Mucosa of gallbladder (tissue), 1 donor: ENCODE data around the gene LENEP. TPM values are rescaled to one million over a fixed set of nuclear protein-coding genes. Genes with fewer than 3 reads are reported as not detected.

Source experiments
- DNase-seq: peaks from one replicate; pipeline ENCODE4 v3.0.0-alpha.2; 2020; ENCODE audit warnings: low spot score
- total RNA-seq: library from RNA; stranded (reverse); gene quantifications from one replicate; pipeline ENCODE4 v1.2.1, GENCODE V29; 2021
- donor health status: DM: no; HTN: no; CAD: no.

Gene LENEP, protein sequence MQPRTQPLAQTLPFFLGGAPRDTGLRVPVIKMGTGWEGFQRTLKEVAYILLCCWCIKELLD
- total RNA-seq, result not detected

DNA sequence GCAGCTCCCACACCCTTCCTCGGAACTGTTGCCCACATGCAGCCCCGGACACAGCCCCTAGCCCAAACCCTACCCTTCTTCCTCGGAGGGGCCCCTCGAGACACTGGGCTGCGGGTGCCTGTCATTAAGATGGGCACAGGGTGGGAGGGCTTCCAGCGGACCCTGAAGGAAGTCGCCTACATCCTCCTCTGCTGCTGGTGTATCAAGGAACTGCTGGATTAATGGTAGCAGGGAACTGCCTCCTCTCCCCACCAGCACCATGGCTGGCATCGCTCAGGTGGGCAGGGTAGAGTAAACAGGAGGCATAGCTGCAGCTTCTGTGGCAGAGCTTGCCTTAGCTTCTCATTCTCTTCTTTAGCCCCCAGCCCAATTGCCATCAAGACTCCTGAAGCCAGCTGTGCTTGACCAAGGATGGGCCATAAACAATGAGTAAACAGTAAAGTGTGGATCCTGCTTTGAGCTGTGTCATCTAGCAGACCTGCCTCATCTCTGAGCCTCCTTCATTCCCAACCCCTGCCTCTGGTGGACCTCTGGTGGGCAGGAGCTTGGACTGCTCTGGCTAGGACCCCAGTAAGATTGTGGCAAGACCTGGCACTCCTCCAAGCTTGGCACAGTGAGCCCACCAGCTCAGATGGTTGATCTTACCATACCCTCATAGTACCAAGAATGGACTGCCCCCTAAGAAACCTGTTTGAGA is at the start of gene LENEP:
Gene LENEP (plus strand): TSS at position 15 of the 697 bp plus-strand sequence. CDS start 22 bp downstream, at position 37.
- no peak for DNase-seq

DNA sequence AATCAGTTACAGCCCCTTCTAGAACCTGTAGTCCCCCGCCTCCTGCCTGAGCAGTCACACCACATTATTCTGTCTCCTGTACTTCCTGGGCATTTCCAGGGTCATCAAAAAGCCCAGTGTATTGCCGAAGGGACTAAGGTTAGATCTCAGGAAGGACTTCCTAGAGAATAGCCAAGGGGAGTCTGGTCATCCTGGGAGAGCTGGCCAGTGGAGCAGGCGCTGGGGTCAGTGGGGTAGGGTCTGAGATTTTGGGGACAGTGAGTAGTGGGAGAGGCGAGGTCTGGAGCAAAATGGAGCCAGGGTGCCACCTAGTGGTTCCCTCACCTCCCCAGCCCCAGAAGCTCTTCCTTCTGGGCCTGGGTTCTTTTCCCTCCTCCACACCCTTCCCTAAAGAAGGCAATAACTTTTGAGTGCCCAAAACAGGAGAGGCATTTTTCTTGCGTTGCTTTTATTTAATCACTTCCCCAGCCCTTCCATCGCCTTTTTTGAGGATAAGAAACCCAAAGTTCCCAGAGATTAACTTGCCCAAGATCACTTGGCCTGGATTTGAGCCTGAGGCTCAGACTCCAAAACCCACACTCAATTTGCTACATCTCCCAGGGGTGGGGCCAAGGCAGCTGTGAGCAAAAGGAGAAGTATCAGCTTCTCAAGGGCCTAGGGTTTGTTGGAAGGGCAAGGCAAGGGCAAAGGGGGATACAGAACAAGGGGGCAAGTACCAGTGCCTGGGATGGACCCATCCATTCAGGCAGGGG is 49.6 kb upstream of the LENEP start:
- DNase-seq, result no peak

DNA sequence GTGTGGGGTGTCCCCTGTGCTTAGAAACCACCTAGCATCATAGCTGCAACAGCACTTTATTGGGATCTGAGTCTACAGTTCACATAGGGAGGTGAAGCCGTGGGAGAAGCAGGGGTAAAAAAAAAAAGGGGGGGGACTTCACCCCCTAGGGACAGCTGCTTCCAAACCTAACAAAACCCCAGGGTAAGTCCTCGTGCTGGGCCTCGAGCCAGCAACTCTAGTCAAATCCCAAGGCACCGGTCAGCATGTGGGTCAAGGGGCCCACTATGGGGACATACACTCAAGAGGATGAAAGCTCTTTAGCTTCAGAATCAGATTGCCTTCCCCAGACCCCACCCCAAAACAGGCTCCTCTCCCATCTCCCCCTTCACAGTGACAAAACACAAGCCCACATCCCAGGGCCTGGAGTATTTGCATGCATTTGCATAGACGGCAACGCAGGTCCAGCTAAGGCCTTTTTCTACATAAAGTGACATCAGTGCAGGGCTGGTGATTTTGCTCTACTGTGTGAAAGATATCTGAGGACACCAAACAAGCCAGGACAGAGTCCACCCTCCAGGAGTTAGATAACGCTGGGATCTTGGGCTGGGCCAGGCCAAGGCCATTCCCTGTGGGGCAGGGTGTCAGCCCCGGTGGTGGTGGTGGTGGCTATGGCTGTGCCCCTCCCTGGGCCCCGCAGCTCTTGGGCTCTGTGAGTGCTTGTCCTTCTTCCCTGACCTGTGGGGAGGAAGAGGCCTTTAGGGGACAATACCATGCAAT is 48.8 kb upstream of the LENEP start:
- peak; percentile 47 for DNase-seq

DNA sequence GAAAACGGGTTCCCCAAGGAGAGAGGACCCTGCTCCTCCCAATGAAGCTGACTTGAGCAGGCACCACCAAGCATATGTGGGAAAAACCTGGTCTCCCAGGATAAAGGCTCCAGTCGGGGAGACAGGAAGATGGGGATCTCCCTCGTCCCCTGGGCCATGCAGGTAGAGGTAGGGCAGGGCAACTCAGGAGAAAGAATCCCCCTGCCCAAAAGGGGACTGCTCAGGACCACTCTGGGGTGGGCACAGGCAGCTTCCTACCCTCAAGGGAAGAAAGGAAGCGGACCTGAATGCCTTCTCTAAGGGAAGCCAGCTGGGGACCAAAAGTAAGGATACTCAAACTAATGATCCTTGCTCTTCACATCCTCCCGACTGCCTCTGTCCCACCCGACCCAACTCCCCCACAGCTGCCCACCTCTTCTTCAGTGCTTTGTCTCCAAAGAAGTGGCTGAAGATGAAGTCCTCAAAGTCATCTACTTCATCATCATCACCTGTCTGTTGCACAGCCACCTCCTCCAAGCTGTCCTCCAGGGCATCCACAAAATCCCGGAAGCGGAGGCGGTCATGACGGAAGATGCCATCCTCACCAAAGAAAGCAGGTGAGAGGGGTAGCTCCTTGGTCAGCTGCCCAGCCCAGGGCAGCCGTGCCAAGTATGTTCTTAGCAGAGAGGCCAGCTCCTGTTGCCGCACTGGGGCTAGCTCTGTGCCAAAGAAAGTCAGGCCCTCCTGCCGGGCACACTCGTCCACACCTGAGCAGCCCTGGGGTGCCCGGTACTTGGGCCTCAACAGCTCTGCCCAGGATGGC is 48.0 kb upstream of the LENEP start:
- no peak for DNase-seq

DNA sequence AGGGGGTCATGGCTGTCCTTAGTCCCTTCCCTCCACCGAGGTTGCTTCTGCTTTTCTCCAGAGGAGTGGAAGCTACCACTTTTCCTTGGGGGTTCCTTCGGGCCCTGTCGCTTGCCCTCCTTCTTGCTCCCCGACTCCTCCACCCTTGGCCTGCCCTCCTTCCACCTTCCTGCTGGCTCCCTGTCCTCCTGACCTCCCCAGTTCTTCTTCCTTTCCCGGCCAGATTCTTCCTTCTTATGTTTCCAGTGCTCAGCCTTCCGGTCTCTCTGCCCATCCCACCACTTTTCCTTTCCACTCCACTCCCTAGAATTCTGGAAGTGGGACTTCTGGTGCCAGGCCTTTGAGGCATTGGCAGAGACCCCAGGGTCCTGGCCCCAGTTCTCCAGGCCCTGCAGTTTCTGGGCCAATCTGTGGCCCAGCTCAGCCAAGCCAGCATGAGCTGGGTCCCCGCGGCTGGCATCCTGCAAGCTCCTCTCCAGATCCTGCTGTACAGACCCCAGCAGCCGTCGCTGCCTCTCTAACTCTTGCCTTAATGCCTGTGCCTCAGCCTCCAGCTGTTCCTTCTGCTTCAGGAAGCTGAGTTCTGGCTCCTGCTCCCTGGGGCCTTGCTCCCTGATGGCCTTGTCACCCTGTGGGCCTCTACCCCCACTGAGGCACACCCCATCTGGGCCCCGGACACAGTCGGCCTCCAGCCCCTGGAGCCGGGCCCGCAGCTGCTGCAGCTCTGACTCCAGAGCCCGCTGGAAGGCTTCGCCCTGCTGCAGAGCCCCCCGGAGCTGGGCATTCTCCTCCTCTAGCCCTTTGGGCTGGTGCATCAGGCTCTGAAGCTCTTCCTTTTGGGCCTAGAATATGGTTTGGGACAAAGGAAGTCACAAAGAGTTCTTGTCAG is 47.2 kb upstream of the LENEP start:
- DNase-seq, result no peak

DNA sequence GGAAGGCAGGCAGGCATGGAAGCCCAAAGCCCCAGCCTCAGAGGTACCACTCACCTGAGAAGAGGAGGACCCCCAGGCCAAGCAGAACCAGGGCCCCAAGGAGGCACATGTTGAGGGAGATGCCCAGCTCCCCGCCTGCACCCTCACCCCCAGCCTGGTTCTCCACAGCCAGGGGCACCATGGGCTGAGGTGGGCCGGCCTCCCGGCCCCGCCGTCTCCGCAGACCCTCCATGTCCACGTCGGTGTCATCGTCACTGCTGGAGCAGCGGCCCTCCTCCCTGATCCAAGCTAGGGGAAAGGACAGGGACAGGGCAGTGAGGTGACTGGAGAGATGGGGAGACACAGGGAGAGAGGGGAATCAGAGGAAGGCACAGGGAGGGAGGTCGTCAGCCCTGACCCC is 45.3 kb upstream of the LENEP start:
- no peak for DNase-seq

DNA sequence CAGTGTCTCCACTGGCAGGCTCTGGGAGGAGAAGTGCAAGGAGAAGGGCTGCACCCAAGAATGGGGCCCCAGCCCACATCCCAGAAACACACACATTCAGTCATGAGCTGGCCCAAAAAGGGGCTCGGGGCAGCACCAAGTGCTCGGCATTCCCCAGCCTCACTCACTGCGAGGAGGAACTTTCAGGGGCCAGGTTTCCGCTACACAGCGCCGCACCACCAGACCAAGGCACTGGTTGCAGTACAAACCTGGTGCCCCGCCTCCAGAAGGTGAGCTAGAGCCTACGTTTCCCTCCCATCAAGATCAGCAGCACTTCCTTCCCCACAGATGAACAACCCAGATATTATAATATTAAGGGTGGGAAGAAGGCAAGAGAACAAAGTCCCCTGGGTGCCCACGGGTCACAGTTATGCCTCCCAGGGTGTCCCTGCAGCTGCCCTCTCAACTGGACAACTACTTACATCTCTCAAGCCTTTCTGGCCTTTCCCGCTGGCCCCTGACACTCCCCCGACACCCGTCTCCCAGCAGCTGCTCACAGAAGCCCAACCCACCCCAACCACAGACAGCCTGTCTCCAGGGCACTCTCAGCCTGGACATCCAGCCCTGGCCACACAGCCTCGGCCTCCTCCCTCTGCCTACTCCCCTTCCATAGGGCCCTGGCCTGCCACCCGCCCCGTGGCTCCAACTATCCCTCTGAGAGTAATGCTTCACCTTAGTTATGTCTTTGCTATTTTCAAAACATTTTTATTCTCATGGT is 41.3 kb upstream of the LENEP start:
- DNase-seq, result no peak

DNA sequence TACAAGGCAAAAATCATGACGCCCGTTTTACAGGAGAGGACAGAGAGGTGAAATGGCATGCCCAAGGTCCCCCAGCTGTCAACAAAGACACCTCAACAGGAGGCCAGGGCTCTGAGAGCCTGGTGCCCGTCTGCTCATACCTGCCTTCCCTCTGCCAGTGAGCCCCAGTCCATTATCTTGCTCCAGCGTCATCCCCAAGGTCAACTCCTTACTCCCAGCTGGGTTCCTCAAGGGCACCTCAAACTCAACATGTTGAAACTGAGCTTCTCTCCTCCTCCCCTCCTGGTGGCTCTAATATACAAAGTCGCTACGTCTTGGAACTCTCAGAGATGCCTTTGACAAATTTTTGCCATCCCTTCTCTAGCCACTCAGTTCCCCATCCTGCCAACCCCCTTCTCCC is 40.7 kb upstream of the LENEP start:
- no peak for DNase-seq

DNA sequence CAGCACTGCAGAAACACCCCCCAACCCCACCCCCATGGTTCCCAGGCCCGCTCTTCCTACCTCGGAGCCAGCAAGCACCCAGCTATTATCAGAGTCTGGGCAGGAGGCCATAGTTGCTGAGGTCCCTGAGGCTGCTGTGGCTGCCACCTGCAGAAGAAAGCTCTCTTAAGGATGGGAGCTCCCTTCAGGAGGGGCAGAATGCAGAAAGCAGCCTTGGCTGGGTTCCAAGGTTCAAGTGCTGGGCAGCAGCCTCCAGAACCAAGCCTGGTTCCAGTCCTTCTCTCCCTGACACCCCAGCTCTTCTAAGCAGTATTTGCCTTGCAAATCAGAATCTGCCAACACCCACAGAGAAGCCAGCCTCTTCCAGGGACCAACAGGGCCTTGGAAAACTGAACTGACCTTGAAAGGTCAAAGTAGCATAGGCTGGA is 39.8 kb upstream of the LENEP start:
- no peak for DNase-seq

DNA sequence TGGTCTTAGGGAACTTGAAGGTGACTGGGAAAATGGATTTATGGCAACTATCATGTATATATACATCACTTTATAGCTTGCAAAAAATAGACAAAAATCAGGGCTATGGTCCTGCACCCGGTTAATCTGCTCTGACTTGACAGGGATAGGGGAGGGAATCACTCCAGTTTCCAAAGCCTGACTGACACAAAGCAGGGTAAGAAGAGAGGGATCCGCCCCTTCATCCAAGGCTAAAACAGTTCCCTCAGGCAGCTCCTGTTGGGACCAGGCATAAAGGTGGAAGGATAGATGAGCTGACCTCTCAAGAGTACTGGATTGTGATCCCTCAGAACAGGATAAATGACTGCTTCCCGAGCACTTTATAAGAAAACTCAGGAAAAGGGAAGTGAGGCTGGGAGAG is 38.8 kb upstream of the LENEP start:
- no peak for DNase-seq

DNA sequence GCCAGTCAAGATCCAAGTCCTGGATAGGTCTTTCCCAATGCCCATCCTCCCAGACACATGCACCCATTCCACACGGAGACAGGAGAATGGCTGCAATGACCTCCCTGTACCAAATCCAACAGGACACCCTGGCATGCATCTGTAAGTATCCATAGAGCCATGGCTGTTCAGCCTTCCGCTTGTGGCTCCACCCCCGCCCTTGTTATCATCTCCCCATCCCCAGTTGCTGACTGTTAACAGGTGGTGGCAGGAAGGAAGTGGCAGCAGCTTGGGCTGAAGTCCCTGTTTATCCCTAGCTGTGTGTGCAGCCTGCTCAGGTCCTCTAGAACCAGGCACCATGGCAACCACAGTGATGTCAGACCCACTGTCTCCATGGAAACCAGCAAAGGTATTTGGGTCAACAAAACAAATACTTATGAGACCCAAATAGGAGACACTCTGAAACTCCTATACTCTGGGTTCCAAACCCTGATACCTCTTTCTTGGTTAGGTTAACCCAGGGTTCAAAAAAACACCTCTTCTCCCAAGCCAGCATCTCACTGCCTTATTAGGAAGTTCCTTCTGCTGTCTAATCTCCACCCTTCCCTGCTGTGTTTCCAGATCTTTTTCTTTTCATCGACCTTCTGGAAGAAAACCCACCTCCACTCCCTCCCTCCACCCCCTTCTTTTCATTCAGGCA is 38.2 kb upstream of the LENEP start:
- peak; percentile 77 for DNase-seq

DNA sequence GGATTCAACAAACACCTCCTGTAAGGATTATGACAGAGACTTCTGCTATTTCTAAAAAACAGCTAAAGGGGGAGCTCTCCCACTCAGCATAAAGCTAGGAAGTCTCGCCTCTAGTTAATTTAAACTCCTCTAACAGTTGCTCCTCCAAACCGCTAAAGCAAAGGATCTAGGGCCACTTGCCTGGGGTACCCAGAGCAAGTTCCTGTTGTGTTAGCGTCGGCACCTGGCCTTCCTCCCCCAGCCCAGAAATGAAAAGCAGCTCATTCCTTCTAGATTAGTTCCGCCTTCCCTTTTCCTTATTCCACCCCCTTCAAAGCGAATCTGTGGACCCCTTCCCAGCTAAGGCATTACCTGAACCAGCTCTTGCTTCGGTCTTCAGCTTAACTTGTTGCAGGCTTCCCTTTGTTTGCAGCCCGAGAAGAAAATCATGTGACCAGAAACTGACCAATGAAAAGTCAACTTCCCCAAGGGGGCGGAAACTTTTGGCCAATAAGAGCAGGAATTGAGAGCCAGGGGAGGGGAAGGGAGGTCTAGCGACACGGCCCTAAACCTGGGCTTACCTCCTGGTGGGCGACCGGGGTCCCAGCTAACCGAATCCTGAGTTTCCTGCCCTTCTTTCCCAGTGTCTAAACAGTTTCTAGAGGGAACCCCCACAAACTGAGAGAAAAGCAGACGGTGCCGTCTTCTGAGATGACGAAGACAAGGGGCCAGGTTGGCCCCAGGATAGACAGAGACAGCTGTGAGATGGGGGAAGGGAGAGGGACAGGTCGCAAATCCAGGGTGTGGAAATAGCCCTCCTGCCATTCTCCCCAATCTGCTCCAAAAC is 37.5 kb upstream of the LENEP start, which contains the start of gene PBXIP1:
Gene PBXIP1 (minus strand): TSS at position 382 of the 826 bp plus-strand sequence. CDS start 2,378 bp downstream, outside the sequence.
- peak; percentile 91 for DNase-seq

DNA sequence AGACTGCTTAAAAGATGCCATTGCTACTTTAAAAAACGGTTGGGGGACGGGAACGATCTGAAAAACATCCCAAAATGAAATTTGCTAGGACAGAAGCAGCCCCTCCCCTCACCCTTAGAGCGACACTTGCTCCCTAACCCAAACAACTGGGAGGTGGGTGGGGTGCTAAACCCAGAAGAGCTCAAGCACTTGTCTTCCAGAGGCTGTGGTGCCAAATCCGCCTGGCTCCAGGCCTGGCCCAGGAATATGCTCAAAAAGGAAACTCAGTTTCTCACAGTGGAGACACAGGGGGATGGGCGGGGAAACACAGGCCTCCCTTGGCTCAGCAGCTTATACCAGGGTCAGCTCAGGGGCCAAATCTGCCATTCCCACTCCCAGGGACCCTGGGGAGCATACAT is 36.8 kb upstream of the LENEP start:
- DNase-seq, result no peak

DNA sequence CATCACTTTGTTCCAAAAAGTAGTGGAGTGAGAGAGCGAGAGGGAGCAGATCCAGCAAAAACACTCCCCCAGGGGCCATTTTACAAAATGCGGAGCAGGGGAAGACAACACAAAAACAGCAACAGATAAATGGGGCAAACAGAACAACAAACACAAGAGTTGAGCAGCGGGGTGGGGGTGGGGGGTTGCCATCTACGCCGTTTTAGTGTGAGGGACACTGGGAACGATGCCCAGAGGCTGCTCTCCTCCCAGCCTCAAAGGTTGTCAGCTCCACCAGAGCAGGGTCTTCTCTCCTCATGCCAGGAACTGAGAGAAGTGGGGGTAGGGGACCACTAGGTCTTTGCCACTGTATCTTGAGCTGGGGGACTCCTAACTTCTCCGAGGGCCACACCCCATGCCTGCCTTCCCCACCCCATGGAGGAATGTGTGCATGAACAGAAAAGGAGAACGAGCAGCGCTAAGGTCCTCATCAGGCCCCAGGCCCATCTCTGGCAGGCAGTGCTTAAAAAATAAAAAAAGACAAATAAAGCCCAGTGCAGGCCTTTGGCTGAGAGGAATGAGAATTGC is 36.2 kb upstream of the LENEP start:
- DNase-seq, result no peak

DNA sequence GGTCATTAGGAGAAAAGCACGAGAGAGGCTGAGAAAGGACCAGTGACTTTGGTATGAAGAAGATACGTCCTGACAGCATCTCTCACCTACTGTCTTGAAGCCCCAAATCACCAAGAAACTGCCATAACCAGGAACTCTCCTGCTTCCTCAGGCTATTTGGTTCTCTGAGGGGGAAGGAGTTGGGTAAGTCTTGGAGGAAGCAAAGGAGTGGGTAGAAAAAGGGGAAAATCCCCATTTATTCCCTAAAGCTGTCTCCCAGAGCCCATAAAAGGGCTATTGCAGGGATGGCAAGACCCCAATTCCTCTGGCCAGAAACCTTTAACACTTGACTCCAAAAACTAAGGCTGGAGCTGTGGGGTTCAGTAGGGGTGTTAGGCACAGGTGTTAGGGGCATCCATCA is 35.4 kb upstream of the LENEP start:
- DNase-seq, result no peak

DNA sequence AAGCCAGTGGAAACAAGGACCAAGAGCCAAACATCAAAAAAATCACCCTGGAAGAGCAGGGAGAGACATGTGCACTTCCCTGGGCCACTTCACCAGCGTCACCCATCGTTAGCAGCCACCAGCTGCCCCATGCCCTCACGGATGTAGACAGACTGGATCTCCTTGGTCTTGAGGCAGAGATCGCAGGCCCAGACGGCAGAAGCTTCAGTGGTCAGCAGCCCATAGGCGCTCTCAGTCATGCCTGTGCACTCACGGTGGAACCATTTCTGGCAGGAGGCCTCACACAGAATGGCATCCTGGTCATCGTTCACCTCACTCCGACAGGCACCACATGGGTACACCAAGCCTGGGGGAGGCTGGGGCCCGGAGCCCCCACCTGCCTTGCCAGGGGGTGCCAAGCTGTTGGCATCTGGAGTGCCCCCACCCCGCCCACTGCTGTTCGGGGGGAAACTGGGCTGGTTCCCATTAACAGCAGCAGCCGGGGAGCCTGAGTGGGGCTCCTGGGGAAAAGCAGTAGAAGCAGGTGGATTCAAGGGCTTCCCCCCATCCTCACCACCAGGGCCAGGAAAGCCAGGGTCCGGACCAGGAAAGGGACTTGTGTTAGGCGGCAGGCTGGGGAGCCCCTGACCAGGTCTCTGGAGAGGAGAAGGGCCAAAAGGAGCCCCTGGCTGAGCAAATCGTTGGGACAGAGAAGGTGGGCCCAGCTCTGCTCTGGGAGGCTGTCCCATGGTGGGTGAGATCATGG is 34.5 kb upstream of the LENEP start:
- no peak for DNase-seq

DNA sequence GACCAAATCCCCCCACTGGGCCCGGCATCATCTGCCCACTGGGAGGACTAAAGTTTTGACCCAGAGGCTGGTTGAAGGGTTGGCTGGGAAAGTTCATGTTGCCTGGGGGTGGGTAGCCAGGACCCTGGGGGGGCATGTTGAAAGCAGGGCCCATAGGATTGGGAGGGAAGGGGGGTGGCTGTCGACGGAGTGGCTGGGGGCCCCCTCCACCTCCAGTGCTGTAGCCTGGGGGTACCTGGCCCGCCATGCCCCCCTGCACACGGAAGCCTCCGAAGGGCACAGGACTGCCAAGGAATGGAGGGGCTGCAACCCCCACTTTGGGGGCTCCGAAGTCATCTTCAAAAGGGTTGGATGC is 34.0 kb upstream of the LENEP start:
- DNase-seq, result no peak
